ENCODE data around the gene PDIK1L.
A peak's percentile ranks its signal among the peaks of the same experiment; 100 is the strongest.

PDIK1L gene

DNA sequence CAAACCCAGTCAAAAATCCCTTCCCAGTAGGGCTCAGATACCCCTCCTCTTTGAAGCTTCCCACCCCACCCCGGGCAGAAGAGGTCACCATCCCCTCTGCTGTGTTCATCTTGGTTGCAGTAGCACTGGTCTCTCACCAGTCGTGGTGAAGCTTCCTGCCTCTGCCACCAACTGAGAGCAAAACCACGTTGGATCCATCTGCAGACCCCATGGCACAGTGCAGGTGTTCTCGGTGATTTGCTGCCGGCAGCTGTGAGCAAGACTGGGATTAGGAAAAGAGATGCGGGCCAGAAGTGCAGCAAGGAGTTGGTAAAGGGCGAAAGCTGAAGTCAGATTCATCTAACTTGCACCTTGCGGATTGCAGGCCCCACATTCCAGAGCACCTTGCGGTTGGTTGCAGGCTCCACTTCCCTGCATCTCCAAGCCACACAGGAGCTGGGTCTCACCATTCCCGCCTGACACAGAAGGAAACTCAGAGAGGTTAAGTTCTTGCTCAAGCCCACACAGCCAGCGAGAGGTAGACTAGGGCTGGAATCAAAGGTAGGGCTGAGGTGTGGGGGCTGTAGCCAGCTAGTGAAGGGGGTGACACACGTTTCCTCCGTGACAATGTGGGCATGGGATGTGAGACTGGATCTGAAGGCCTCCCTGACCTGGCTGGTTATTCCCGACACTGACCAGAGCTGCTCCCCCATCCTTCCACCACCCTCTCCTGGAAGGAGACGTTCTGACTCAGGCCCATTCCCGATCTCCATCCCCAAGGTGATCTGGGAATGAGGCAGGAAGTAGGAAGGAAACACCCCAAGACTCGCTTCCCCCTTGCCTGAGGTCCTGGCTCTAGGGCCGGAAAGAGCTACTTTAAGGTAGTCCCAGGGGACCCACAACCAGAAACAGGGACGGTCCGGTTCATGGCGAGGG, 44.0 kb downstream of the PDIK1L start:
- DNase-seq (ENCODE audit: low read depth): no peak

- no peak for DNase-seq (ENCODE audit: low read depth)
Observed at GRCh38 chr1:26156285-26157038, 44.8 kb downstream of the PDIK1L start.

DNA sequence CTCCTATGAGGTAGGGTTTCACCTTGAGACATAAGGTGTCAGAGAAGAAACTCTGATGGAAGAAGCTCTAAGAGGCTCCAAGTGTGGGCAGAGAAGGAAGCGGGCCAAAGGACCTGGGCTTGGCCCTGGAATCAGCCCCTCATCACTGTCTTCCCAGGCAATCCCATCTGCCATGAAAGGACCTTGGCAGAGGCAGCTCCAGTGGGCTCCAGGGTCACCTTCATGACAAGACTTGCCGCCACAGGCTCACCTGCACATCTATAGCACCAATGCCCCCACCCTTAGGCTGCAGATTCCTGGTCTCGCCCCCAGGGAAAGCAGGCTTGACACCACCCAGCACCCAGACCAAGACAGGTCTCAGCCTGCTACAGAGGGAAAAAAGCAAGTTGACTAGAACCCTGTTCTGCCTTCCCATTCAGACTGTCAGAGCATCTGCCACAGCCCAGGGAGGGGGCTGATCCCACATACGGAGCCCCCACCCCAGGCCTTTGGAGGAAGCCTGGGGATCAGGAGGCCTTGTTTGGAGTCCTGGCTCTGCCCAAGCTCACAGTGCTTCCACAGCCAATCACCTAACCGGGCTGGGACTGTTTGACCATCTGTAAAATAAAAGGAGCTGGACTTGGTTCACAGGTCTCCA, 46.8 kb downstream of the PDIK1L start:
- DNase-seq (ENCODE audit: low read depth): no peak

- no peak for DNase-seq (ENCODE audit: low read depth)
Observed at GRCh38 chr1:26158908-26159742, 47.5 kb downstream of the PDIK1L start, which contains the start of gene FAM110D. FAM110D (plus strand) TSS chr1:26159079; CDS start chr1:26161292, 2,213 bp downstream.

GRCh38 chr1:26159743-26160039, 48.1 kb downstream of the PDIK1L start:
- DNase-seq (ENCODE audit: low read depth): no peak

GRCh38 chr1:26160527-26161414, 49.1 kb downstream of the PDIK1L start:
- no peak for DNase-seq (ENCODE audit: low read depth)

GRCh38 chr1:26161415-26162219, 50.0 kb downstream of the PDIK1L start:
- DNase-seq (ENCODE audit: low read depth): peak; percentile 19

GRCh38 chr1:26162220-26162709, 50.6 kb downstream of the PDIK1L start:
- DNase-seq (ENCODE audit: low read depth): no peak

- no peak for DNase-seq (ENCODE audit: low read depth)
Observed at GRCh38 chr1:26163684-26164035, 52.0 kb downstream of the PDIK1L start.

- peak; percentile 28 for DNase-seq (ENCODE audit: low read depth)
Observed at GRCh38 chr1:26164036-26164860, 52.6 kb downstream of the PDIK1L start.

DNA sequence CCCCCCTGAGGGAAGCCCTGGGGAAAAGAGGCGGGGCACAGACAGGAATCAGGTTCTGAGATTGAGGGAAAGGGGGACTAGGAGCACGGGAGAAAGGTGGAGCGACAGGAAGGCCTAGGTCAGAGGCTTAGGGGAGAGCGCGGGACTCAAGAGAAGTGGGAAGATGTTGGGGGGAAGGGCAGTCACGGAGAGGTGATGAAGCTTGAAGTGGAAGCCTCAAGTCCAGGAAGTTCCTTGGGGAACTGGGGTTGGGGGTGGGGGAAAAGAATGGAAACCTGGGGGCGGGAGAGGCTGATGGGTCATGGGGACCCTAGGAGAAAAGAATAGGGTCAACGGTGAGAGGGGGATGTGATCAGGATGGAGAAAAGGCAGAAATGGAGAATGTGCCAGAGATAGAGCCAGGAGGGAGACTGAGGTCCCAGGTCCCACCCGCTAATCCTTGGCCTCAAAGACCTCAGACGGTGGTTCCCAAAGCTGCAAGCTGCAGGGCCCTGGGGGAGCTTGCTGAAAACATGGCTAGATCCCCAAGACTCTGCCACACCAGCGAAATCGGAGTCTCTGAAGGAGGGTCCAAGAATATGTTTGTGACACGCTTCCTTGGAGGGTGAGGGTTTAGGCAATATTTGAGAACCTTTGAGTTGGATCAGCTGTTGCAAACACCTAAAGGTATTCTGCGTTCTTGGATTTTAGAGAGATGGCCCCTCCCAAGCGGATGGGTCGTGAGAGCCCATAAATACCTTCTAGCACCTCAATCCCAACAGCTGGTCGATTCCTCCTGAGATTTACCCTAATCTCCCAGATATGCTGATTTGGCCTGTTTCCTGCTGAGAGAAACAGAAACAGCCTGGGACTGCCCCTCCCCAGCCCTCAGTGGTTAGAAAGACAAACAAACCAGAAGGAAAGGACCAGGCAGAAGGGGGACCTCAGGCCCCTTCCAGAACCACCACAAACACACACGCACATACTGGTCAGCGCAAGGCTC, 53.5 kb downstream of the PDIK1L start:
- DNase-seq (ENCODE audit: low read depth): no peak

GRCh38 chr1:26166719-26167281, 55.2 kb downstream of the PDIK1L start:
- DNase-seq (ENCODE audit: low read depth): no peak

GRCh38 chr1:26168410-26169197, 57.0 kb downstream of the PDIK1L start, which contains the start of gene C1orf232:
C1orf232 (minus strand) TSS chr1:26168963; CDS start chr1:26168499, 464 bp downstream.
- no peak for DNase-seq (ENCODE audit: low read depth)

DNA sequence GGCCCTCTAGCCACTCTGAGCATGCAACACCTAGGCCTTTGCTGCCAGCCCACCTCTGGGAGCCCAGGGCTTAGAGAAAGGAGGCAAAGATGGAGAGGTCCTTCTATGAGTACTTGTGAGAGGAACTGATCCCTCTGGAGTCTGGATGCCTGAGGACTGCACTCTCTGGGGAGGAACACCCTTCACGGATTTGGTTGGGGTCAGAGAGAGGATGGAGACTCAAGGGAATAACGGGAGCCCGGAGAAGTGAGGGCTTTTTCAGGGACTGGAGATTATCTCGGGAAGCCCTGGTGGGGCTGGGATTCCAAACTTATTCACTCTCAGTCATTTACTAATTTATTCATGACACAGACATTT, 57.6 kb downstream of the PDIK1L start:
- DNase-seq (ENCODE audit: low read depth): no peak

- DNase-seq (ENCODE audit: low read depth): peak; percentile 87
Observed at GRCh38 chr1:26169669-26170471, 58.2 kb downstream of the PDIK1L start, which contains the start of gene ZNF593. ZNF593 (plus strand) TSS chr1:26169908; CDS start chr1:26169984, 76 bp downstream.

DNA sequence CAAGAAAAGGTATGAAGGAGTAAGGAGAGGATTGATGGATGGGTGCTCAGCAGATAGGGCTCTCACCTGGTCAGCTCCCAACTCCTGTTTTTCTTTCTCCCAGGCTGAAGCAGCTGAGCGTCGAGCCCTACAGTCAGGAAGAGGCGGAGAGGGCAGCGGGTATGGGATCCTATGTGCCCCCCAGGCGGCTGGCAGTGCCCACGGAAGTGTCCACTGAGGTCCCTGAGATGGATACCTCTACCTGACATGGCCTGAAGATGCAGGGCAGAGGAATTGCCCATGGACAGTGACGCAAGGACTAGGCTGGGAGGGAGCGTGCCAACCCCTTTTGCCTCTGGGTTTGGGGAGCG, 58.8 kb downstream of the PDIK1L start:
- DNase-seq (ENCODE audit: low read depth): no peak

Measured in stimulated activated CD8-positive, alpha-beta memory T cell treated with anti-CD3 and anti-CD28 coated beads, Interleukin-4, amount 100 ng/mL, for 24 hours (primary cell).